ENCODE results near the gene AGPAT2.

Gene AGPAT2

DNA sequence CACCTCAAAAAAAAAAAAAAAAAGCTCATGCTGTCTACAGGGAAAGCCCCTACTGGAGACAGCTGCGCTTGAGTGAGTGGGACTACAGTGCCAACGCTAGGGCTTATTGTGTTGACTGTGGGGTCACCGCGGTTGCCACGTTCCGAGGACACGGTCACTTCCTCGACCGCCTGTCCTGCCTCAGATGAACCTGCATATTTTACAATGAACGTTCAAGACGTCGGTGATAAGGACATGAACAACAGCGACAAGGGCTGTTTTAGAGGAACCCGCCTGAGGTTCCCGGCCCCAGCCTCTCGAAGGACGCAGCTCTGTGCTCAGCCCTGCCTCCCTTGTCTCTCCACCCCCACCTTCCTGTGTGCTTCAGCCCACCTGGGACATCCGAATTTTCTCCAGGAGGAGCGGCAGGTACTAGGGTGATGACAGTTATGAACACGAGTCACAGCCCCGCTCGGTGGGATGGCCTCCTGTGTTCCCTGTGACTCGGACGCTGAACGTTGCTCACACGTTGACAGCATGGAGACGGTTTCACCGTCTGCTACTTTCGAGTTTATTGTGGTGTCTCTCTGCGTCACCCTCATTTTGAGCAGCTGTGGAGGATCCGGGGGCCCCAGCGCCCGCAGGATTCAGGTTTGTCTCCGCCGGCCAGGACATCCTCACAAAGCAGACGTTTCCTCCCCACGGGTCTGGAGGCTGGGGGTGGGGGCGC lies 13.9 kb upstream of the AGPAT2 start:
- Histone ChIP-seq H3K4me1 (ENCODE audit: control insufficient read depth, insufficient read depth, low read length) (peaks cover 4% of the 10 kb centered on the region; the same call in 1 of the 2 replicates), H3K9me3 (ENCODE audit: control insufficient read depth, insufficient read depth, low read length) (no peaks in the 10 kb centered on the region), H3K36me3 (ENCODE audit: control insufficient read depth, insufficient read depth, low read length) (no peaks in the 10 kb centered on the region), H3K27ac (ENCODE audit: low read length) (no peak overlapping the region), H3K4me3 (ENCODE audit: low read length) (no peak overlapping the region), H3K27me3 (ENCODE audit: control insufficient read depth, insufficient read depth, low read length) (no peaks in the 10 kb centered on the region)
- WGBS (ENCODE audit: insufficient coverage, insufficient read length), result no CpG with 5 or more reads among the region's 38 CpGs
- DNase-seq (ENCODE audit: low read depth, low spot score), result no peak

DNA sequence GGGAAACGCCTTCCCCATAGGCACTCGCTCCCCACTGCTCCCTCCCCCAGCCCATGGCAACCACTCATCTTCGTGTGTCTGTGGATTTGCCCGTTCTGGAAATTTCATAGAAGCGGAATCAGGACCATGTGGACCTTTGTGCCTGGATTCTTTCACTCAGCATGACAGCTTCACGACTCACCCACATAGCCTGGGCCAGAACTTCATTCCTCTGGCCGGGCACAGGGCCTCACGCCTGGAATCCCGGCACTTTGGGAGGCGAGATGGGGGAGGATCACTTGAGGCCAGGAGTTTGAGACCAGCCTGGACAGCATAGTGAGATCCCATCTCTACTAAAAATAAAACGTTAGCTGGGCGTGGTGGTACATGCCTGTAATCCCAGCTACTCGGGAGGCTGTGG lies 13.0 kb upstream of the AGPAT2 start:
- Histone ChIP-seq H3K4me3 (ENCODE audit: low read length) (no peak overlapping the region), H3K27me3 (ENCODE audit: control insufficient read depth, insufficient read depth, low read length) (no peaks in the 10 kb centered on the region), H3K9me3 (ENCODE audit: control insufficient read depth, insufficient read depth, low read length) (no peaks in the 10 kb centered on the region), H3K36me3 (ENCODE audit: control insufficient read depth, insufficient read depth, low read length) (no peaks in the 10 kb centered on the region), H3K4me1 (ENCODE audit: control insufficient read depth, insufficient read depth, low read length) (peaks cover 4% of the 10 kb centered on the region; the same call in 1 of the 2 replicates), H3K27ac (ENCODE audit: low read length) (no peak overlapping the region)
- DNase-seq (ENCODE audit: low read depth, low spot score), result no peak
- no CpG with 5 or more reads among the region's 13 CpGs for WGBS (ENCODE audit: insufficient coverage, insufficient read length)

- Histone ChIP-seq H3K4me3 (ENCODE audit: low read length) (no peak overlapping the region), H3K27me3 (ENCODE audit: control insufficient read depth, insufficient read depth, low read length) (no peaks in the 10 kb centered on the region), H3K9me3 (ENCODE audit: control insufficient read depth, insufficient read depth, low read length) (no peaks in the 10 kb centered on the region), H3K4me1 (ENCODE audit: control insufficient read depth, insufficient read depth, low read length) (peaks cover 7% of the 10 kb centered on the region; the same call in 1 of the 2 replicates), H3K36me3 (ENCODE audit: control insufficient read depth, insufficient read depth, low read length) (no peaks in the 10 kb centered on the region), H3K27ac (ENCODE audit: low read length) (no peak overlapping the region)
- WGBS (ENCODE audit: insufficient coverage, insufficient read length), result no CpG with 5 or more reads among the region's 11 CpGs
- DNase-seq (ENCODE audit: low read depth, low spot score), result no peak
These were observed 11.5 kb upstream of the AGPAT2 start for GRCh38 chr9:136698635-136699246.

GRCh38 chr9:136697821-136698526 lies 10.7 kb upstream of the AGPAT2 start:
- Histone ChIP-seq H3K36me3 (ENCODE audit: control insufficient read depth, insufficient read depth, low read length) (no peaks in the 10 kb centered on the region), H3K4me1 (ENCODE audit: control insufficient read depth, insufficient read depth, low read length) (peaks cover 7% of the 10 kb centered on the region; the same call in 1 of the 2 replicates), H3K27me3 (ENCODE audit: control insufficient read depth, insufficient read depth, low read length) (no peaks in the 10 kb centered on the region), H3K27ac (ENCODE audit: low read length) (no peak overlapping the region), H3K9me3 (ENCODE audit: control insufficient read depth, insufficient read depth, low read length) (no peaks in the 10 kb centered on the region), H3K4me3 (ENCODE audit: low read length) (no peak overlapping the region)
- WGBS (ENCODE audit: insufficient coverage, insufficient read length), result no CpG with 5 or more reads among the region's 20 CpGs
- DNase-seq (ENCODE audit: low read depth, low spot score), result no peak

- H3K9me3 ChIP-seq (ENCODE audit: control insufficient read depth, insufficient read depth, low read length), result no peaks in the 10 kb centered on the region
- H3K36me3 ChIP-seq (ENCODE audit: control insufficient read depth, insufficient read depth, low read length), result no peaks in the 10 kb centered on the region
- DNase-seq (ENCODE audit: low read depth, low spot score), result no peak
- H3K27ac ChIP-seq (ENCODE audit: low read length), result no peak overlapping the region
- no peak overlapping the region for H3K4me3 ChIP-seq (ENCODE audit: low read length)
- no CpG with 5 or more reads among the region's 23 CpGs for WGBS (ENCODE audit: insufficient coverage, insufficient read length)
- H3K4me1 ChIP-seq (ENCODE audit: control insufficient read depth, insufficient read depth, low read length), result peaks cover 7% of the 10 kb centered on the region; the same call in 1 of the 2 replicates
- H3K27me3 ChIP-seq (ENCODE audit: control insufficient read depth, insufficient read depth, low read length), result no peaks in the 10 kb centered on the region
These were observed 10.0 kb upstream of the AGPAT2 start for GRCh38 chr9:136697146-136697820.

- DNase-seq (ENCODE audit: low read depth, low spot score), result no peak
- Histone ChIP-seq H3K9me3 (ENCODE audit: control insufficient read depth, insufficient read depth, low read length) (no peaks in the 10 kb centered on the region), H3K27ac (ENCODE audit: low read length) (no peak overlapping the region), H3K27me3 (ENCODE audit: control insufficient read depth, insufficient read depth, low read length) (no peaks in the 10 kb centered on the region), H3K4me1 (ENCODE audit: control insufficient read depth, insufficient read depth, low read length) (peaks cover 11% of the 10 kb centered on the region), H3K4me3 (ENCODE audit: low read length) (no peak overlapping the region), H3K36me3 (ENCODE audit: control insufficient read depth, insufficient read depth, low read length) (no peaks in the 10 kb centered on the region)
- no CpG with 5 or more reads among the region's 9 CpGs for WGBS (ENCODE audit: insufficient coverage, insufficient read length)
These were observed 9.2 kb upstream of the AGPAT2 start for GRCh38 chr9:136696502-136696901.

GRCh38 chr9:136695955-136696354 lies 8.7 kb upstream of the AGPAT2 start:
- Histone ChIP-seq H3K27me3 (ENCODE audit: control insufficient read depth, insufficient read depth, low read length) (no peaks in the 10 kb centered on the region), H3K4me1 (ENCODE audit: control insufficient read depth, insufficient read depth, low read length) (peaks cover 13% of the 10 kb centered on the region), H3K27ac (ENCODE audit: low read length) (no peak overlapping the region), H3K36me3 (ENCODE audit: control insufficient read depth, insufficient read depth, low read length) (no peaks in the 10 kb centered on the region), H3K4me3 (ENCODE audit: low read length) (no peak overlapping the region), H3K9me3 (ENCODE audit: control insufficient read depth, insufficient read depth, low read length) (no peaks in the 10 kb centered on the region)
- no peak for DNase-seq (ENCODE audit: low read depth, low spot score)
- WGBS (ENCODE audit: insufficient coverage, insufficient read length), result no CpG with 5 or more reads among the region's 23 CpGs

- Histone ChIP-seq H3K9me3 (ENCODE audit: control insufficient read depth, insufficient read depth, low read length) (no peaks in the 10 kb centered on the region), H3K4me3 (ENCODE audit: low read length) (no peak overlapping the region), H3K27me3 (ENCODE audit: control insufficient read depth, insufficient read depth, low read length) (no peaks in the 10 kb centered on the region), H3K4me1 (ENCODE audit: control insufficient read depth, insufficient read depth, low read length) (peaks cover 13% of the 10 kb centered on the region), H3K36me3 (ENCODE audit: control insufficient read depth, insufficient read depth, low read length) (no peaks in the 10 kb centered on the region), H3K27ac (ENCODE audit: low read length) (no peak overlapping the region)
- no CpG with 5 or more reads among the region's 10 CpGs for WGBS (ENCODE audit: insufficient coverage, insufficient read length)
- DNase-seq (ENCODE audit: low read depth, low spot score), result no peak
These were observed 8.2 kb upstream of the AGPAT2 start for GRCh38 chr9:136695435-136695895.

GRCh38 chr9:136694872-136695247 lies 7.6 kb upstream of the AGPAT2 start:
- no peaks in the 10 kb centered on the region for H3K9me3 ChIP-seq (ENCODE audit: control insufficient read depth, insufficient read depth, low read length)
- H3K36me3 ChIP-seq (ENCODE audit: control insufficient read depth, insufficient read depth, low read length), result no peaks in the 10 kb centered on the region
- no peaks in the 10 kb centered on the region for H3K27me3 ChIP-seq (ENCODE audit: control insufficient read depth, insufficient read depth, low read length)
- no peak for DNase-seq (ENCODE audit: low read depth, low spot score)
- no CpG with 5 or more reads among the region's 11 CpGs for WGBS (ENCODE audit: insufficient coverage, insufficient read length)
- H3K27ac ChIP-seq (ENCODE audit: low read length), result no peak overlapping the region
- peaks cover 13% of the 10 kb centered on the region for H3K4me1 ChIP-seq (ENCODE audit: control insufficient read depth, insufficient read depth, low read length)
- no peak overlapping the region for H3K4me3 ChIP-seq (ENCODE audit: low read length)

DNA sequence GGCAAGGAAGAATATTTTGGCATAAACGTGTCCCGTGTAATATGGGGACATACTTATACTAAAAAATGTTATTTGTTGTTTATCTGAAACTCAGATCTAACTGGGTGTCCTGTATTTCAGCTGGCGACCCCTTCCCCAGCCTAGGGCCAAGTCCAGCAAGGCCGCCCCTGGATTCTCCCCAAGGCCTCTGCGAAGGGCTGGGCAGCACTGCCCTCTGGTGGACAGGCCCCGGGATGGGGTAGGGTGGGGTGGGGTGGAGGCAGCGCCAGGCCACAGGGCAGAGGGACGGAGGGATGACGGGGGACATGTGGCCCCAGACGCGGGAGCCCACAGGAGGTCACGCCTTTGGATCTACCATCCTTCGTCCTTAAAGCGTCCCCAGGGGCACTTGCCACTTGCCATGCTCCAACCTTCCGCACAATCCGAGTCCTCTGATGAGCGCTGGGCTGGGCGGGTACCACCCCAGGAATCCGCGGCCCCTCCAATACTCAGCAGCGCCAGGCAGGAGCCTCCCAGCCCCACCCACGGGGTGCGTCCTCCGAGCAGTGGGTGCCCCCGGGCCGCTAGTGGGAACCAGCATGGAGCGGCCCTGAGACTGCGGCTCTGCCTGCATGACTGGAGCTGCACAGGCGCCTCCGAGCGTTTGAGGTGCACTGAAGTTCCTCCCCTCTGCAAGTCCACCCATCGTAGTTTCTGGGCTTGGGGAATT lies 7.1 kb upstream of the AGPAT2 start:
- H3K4me3 ChIP-seq (ENCODE audit: low read length), result no peak overlapping the region
- DNase-seq (ENCODE audit: low read depth, low spot score), result peak; percentile 58
- no peaks in the 10 kb centered on the region for H3K27me3 ChIP-seq (ENCODE audit: control insufficient read depth, insufficient read depth, low read length)

More for the DNA sequence above, 7.1 kb upstream of the AGPAT2 start:
- Histone ChIP-seq H3K36me3 (ENCODE audit: control insufficient read depth, insufficient read depth, low read length) (no peaks in the 10 kb centered on the region), H3K9me3 (ENCODE audit: control insufficient read depth, insufficient read depth, low read length) (no peaks in the 10 kb centered on the region), H3K27ac (ENCODE audit: low read length) (no peak overlapping the region), H3K4me1 (ENCODE audit: control insufficient read depth, insufficient read depth, low read length) (peaks cover 13% of the 10 kb centered on the region)
- no CpG with 5 or more reads among the region's 32 CpGs for WGBS (ENCODE audit: insufficient coverage, insufficient read length)

All from iPS DF 6.9 (cell line).